SK-N-SH treated with all-trans-retinoic acid at 6 μM for 48 hours (cell line): ENCODE measurements around the gene TDRD9.

Experiments used
- BACH2 ChIP-seq: fragments of 250-450 bp; sonication (Bioruptor Pico); IDR thresholded peaks from 2 replicates; pipeline ENCODE4 v1.9.0; 2021; ENCODE audit warnings: mild to moderate bottlenecking, borderline replicate concordance
- CSDC2 ChIP-seq: fragments of 250-450 bp; sonication (Bioruptor Pico); IDR thresholded peaks from 2 replicates; pipeline ENCODE4 v1.5.0; 2020; ENCODE audit warnings: mild to moderate bottlenecking, moderate library complexity

DNA sequence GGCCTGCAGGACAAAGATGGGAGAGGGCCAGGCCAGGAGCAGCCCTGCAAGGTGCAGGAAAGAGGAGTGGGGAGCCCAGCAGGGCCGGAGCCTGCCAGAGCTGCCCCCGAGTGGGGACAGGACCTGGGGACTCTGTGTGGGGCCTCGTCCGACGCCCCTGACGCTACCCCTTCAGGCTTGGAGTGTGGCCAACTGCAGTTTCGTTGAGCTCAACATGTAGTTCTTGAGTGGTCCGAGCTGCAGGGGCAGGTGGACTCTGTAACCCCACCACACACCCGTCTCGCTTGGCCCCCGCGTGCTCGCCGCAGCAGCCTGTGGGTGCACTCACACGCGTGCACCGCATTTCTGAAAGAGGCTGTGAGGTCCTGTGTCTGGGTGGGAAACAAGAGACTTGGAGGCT is 159.2 kb downstream of the TDRD9 start:
- TF ChIP-seq CSDC2 (CRISPR knock-in tag), result no peak
- TF ChIP-seq BACH2 (CRISPR knock-in tag), result no peak
